Measurements from ENCODE around the gene POLR2B. TPM values are rescaled to one million over a fixed set of nuclear protein-coding genes. Genes with fewer than 3 reads are reported as not detected.

Gene POLR2B
- total RNA-seq, 4 donors from 2014 or later = 25.2 to 92.2 (median 77.0) TPM

GRCh38 chr4:57023104-57023503, 44.4 kb downstream of the POLR2B start:
- intact Hi-C loops (cut with DNase I) = no loop called here
- H3K27me3 ChIP-seq = no peaks in the 10 kb centered on the region
- no peak overlapping the region for H3K4me3 ChIP-seq
- H3K27ac ChIP-seq = no peak overlapping the region
- peaks cover 0 to 12% (median 0%) of the 10 kb centered on the region in 3 donors for H3K4me1 ChIP-seq
- TF ChIP-seq POLR2A (IDR thresholded peaks at IDR 0.05) = no peak
- TF ChIP-seq, protein P1, sequence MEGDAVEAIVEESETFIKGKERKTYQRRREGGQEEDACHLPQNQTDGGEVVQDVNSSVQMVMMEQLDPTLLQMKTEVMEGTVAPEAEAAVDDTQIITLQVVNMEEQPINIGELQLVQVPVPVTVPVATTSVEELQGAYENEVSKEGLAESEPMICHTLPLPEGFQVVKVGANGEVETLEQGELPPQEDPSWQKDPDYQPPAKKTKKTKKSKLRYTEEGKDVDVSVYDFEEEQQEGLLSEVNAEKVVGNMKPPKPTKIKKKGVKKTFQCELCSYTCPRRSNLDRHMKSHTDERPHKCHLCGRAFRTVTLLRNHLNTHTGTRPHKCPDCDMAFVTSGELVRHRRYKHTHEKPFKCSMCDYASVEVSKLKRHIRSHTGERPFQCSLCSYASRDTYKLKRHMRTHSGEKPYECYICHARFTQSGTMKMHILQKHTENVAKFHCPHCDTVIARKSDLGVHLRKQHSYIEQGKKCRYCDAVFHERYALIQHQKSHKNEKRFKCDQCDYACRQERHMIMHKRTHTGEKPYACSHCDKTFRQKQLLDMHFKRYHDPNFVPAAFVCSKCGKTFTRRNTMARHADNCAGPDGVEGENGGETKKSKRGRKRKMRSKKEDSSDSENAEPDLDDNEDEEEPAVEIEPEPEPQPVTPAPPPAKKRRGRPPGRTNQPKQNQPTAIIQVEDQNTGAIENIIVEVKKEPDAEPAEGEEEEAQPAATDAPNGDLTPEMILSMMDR (IDR thresholded peaks at IDR 0.05) = no peak
- peaks cover 11 to 100% (median 25%) of the 10 kb centered on the region in 3 donors for H3K36me3 ChIP-seq
- 50 to 65% methylated on average over 4 of the region's 4 CpGs for WGBS, 2 donors
- H3K9me3 ChIP-seq = no peaks in the 10 kb centered on the region
- no peak for DNase-seq

- no peak overlapping the region for H3K4me3 ChIP-seq
- peaks cover 0 to 10% (median 0%) of the 10 kb centered on the region in 3 donors for H3K4me1 ChIP-seq
- TF ChIP-seq POLR2A (IDR thresholded peaks at IDR 0.05) = no peak
- TF ChIP-seq, protein P1 (IDR thresholded peaks at IDR 0.05) = no peak
- DNase-seq = no peak
- peaks cover 6 to 42% (median 11%) of the 10 kb centered on the region in 3 donors for H3K36me3 ChIP-seq
- no peaks in the 10 kb centered on the region for H3K27me3 ChIP-seq
- H3K9me3 ChIP-seq = no peaks in the 10 kb centered on the region
- 71 to 85% methylated on average over 3 of the region's 3 CpGs for WGBS, 2 donors
- intact Hi-C loops (cut with DNase I) = no loop called here
- no peak overlapping the region for H3K27ac ChIP-seq
Observed at GRCh38 chr4:57034520-57034919, 55.8 kb downstream of the POLR2B start.

GRCh38 chr4:57037982-57038604, 59.4 kb downstream of the POLR2B start:
- Histone ChIP-seq H3K9me3 (no peaks in the 10 kb centered on the region), H3K36me3 (peaks cover 0 to 7% (median 0%) of the 10 kb centered on the region in 3 donors), H3K4me1 (peaks cover 0 to 35% (median 5%) of the 10 kb centered on the region in 3 donors), H3K27me3 (no peaks in the 10 kb centered on the region), H3K4me3 (no peak overlapping the region), H3K27ac (no peak overlapping the region)
- 40 to 55% methylated on average over 13 to 15 of the region's 15 CpGs for WGBS, 2 donors
- intact Hi-C loops (cut with DNase I) = loop anchor here (5.0 kb wide), 1 partner anchor 124 kb away; no protein-coding TSS in a partner anchor
- TF ChIP-seq, protein P1 (IDR thresholded peaks at IDR 0.05) = peak; percentile 20 to 79 (median 66)
- no peak for TF ChIP-seq POLR2A (IDR thresholded peaks at IDR 0.05)
- DNase-seq = no peak

- no peak for DNase-seq
- H3K4me1 ChIP-seq = peaks cover 0 to 48% (median 12%) of the 10 kb centered on the region in 3 donors
- intact Hi-C loops (cut with DNase I) = loop anchor here (5.0 kb wide), 1 partner anchor 123 kb away; no protein-coding TSS in a partner anchor
- no peak overlapping the region for H3K4me3 ChIP-seq
- no peaks in the 10 kb centered on the region for H3K9me3 ChIP-seq
- 60 to 64% methylated on average over 2 of the region's 2 CpGs for WGBS, 2 donors
- H3K27ac ChIP-seq = no peak overlapping the region
- no peaks in the 10 kb centered on the region for H3K36me3 ChIP-seq
- TF ChIP-seq POLR2A (IDR thresholded peaks at IDR 0.05) = no peak
- TF ChIP-seq, protein P1 (IDR thresholded peaks at IDR 0.05) = no peak
- no peaks in the 10 kb centered on the region for H3K27me3 ChIP-seq
Observed at GRCh38 chr4:57039345-57039744, 60.6 kb downstream of the POLR2B start.

GRCh38 chr4:57040510-57040909, 61.8 kb downstream of the POLR2B start:
- Histone ChIP-seq H3K36me3 (no peaks in the 10 kb centered on the region), H3K9me3 (no peaks in the 10 kb centered on the region), H3K27me3 (no peaks in the 10 kb centered on the region), H3K4me1 (peaks cover 0 to 58% (median 14%) of the 10 kb centered on the region in 3 donors), H3K27ac (no peak overlapping the region), H3K4me3 (no peak overlapping the region)
- intact Hi-C loops (cut with DNase I) = loop anchor here (10.0 kb wide), 1 partner anchor 64 kb away; no protein-coding TSS in a partner anchor
- TF ChIP-seq POLR2A (IDR thresholded peaks at IDR 0.05) = no peak
- TF ChIP-seq, protein P1 (IDR thresholded peaks at IDR 0.05) = no peak
- 69 to 76% methylated on average over 4 to 6 of the region's 6 CpGs for WGBS, 2 donors
- DNase-seq = no peak

All from esophagus squamous epithelium (tissue), 5 donors.